Suprapubic skin (tissue), 3 donors: ENCODE results near the gene MYOC.

Experiments
- CTCF ChIP-seq, 2 donors: fragments of 200-600 bp in 1 of 2; fragments of 450-650 bp in 1 of 2; sonication (generic) in 1 of 2; IDR thresholded peaks; one replicate each; pipeline ENCODE4 v1.5.1; 2016 to 2019; ENCODE audit warnings: antibody characterized with exemption in 2 of 2, mild to moderate bottlenecking in 1 of 2, moderate library complexity in 1 of 2
- POLR2AphosphoS5 ChIP-seq, 3 donors: sonication (generic); formaldehyde crosslinking; IDR thresholded peaks; one replicate each; pipeline ENCODE4 v1.6.1; 2017; ENCODE audit warnings: antibody characterized with exemption in 3 of 3

GRCh38 chr1:171641076-171641864 lies 11.2 kb downstream of the MYOC start:
- no peak for TF ChIP-seq CTCF (IDR thresholded peaks at IDR 0.05)
- TF ChIP-seq POLR2AphosphoS5 (IDR thresholded peaks at IDR 0.05) = no peak
